HepG2 (cell line): ENCODE measurements around the gene KPNA4. TPM values are rescaled to one million over a fixed set of nuclear protein-coding genes. Genes with fewer than 3 reads are reported as not detected.
A peak's percentile ranks its signal among the peaks of the same experiment; 100 is the strongest.

Source experiments
- HMGXB4 ChIP-seq, 2 experiments: sonication (generic) in 1 of 2; formaldehyde crosslinking in 1 of 2; IDR thresholded peaks; 2 replicates each; pipeline versions ENCODE4 v1.4.0 to v1.6.1; 2018 to 2020; ENCODE audit warnings: missing genetic modification reagents in 2 of 2, borderline replicate concordance in 1 of 2, low read depth in 1 of 2, mild to moderate bottlenecking in 1 of 2, missing biosample characterization in 1 of 2
- IKZF1 ChIP-seq: fragments of 450-650 bp; IDR thresholded peaks from 2 replicates; pipeline ENCODE4 v1.7.1; 2016
- MATR3 ChIP-seq: sonication (generic); formaldehyde crosslinking; IDR thresholded peaks from 2 replicates; pipeline ENCODE4 v1.4.0; 2020; ENCODE audit warnings: missing genetic modification reagents
- RAD51 ChIP-seq: fragments of 450-650 bp; IDR thresholded peaks from 2 replicates; pipeline ENCODE4 v1.6.1; 2016; ENCODE audit warnings: borderline replicate concordance
- SMARCC2 ChIP-seq: fragments of 450-650 bp; IDR thresholded peaks from 2 replicates; pipeline ENCODE4 v1.6.1; 2017; ENCODE audit warnings: antibody characterized with exemption, mild to moderate bottlenecking
- SRSF9 ChIP-seq: fragments of 200-400 bp; formaldehyde crosslinking; IDR thresholded peaks from 2 replicates; pipeline ENCODE4 v1.6.1; 2018; ENCODE audit warnings: borderline replicate concordance, mild to moderate bottlenecking, low read depth, low read length; ENCODE audit not compliant: insufficient read depth, poor library complexity, severe bottlenecking
- TBX2 ChIP-seq: sonication (generic); formaldehyde crosslinking; IDR thresholded peaks from 2 replicates; pipeline ENCODE4 v1.5.0; 2020; ENCODE audit warnings: missing genetic modification reagents, mild to moderate bottlenecking, borderline replicate concordance
- TFAP4 ChIP-seq: sonication (generic); IDR thresholded peaks from 2 replicates; pipeline ENCODE4 v1.6.1; 2016; ENCODE audit warnings: low read depth, borderline replicate concordance
- ZC3H4 ChIP-seq: sonication (generic); formaldehyde crosslinking; IDR thresholded peaks from 2 replicates; pipeline ENCODE4 v1.4.0; 2020; ENCODE audit warnings: missing genetic modification reagents, borderline replicate concordance
- ZFP41 ChIP-seq: sonication (generic); formaldehyde crosslinking; IDR thresholded peaks from 2 replicates; pipeline ENCODE4 v1.4.0; 2020; ENCODE audit warnings: mild to moderate bottlenecking, missing genetic modification reagents, borderline replicate concordance
- ZNF251 ChIP-seq: sonication (generic); formaldehyde crosslinking; IDR thresholded peaks from 2 replicates; pipeline ENCODE4 v1.9.0; 2021; ENCODE audit warnings: mild to moderate bottlenecking, missing genetic modification reagents
- ZNF441 ChIP-seq: sonication (generic); formaldehyde crosslinking; IDR thresholded peaks from 2 replicates; pipeline ENCODE4 v1.7.0; 2021; ENCODE audit warnings: missing genetic modification reagents, borderline replicate concordance
- ZNF556 ChIP-seq: sonication (generic); formaldehyde crosslinking; IDR thresholded peaks from 2 replicates; pipeline ENCODE4 v1.4.0; 2020; ENCODE audit warnings: mild to moderate bottlenecking, missing genetic modification reagents, borderline replicate concordance
- ZNF687 ChIP-seq: sonication (generic); formaldehyde crosslinking; IDR thresholded peaks from 2 replicates; pipeline ENCODE4 v1.5.1; 2020; ENCODE audit warnings: mild to moderate bottlenecking, missing genetic modification reagents, moderate library complexity
- ZSCAN29 ChIP-seq: sonication (generic); formaldehyde crosslinking; conservative IDR thresholded peaks from 2 replicates; pipeline ENCODE4 v1.4.0; 2020; ENCODE audit warnings: mild to moderate bottlenecking, missing genetic modification reagents
- polyA plus RNA-seq, 8 experiments: library from polyadenylated mRNA; depleted of rRNA in 3 of 8; stranded (reverse) in 7 of 8; unstranded in 1 of 8; fragments of >200 nt; fragmentation: Illumina TruSeq in 4 of 8; extraction: Trizol in 4 of 8; gene quantifications; 2 replicates each; pipeline versions ENCODE4 v1.2.1 to v1.2.3, GENCODE V29; 2011 to 2016; ENCODE audit warnings: low read depth in 4 of 8, missing spikeins in 1 of 8, mixed read lengths in 1 of 8; ENCODE audit not compliant: insufficient read depth in 1 of 8
- total RNA-seq, 5 experiments: library from RNA; depleted of rRNA; stranded (reverse); fragments of >200 nt; fragmentation: Illumina TruSeq; extraction: Trizol; gene quantifications; 2 replicates each; pipeline ENCODE4 v1.2.3, GENCODE V29; 2016; ENCODE audit warnings: low read depth in 1 of 5
- TF ChIP-seq, protein P1 (sequence below): sonication (generic); formaldehyde crosslinking; conservative IDR thresholded peaks from 2 replicates; pipeline ENCODE4 v1.8.0; 2022; ENCODE audit warnings: mild to moderate bottlenecking, moderate library complexity, missing genetic modification reagents
- TF ChIP-seq, protein P2 (sequence below): IDR thresholded peaks from 2 replicates; pipeline ENCODE4 v1.4.0; 2020; ENCODE audit warnings: mild to moderate bottlenecking, missing genetic modification reagents

KPNA4 gene
- total and polyA plus RNA-seq, 2 of the 13 experiments (the other 11 are each of a cell fraction or from before 2014, with no cell fraction given), result 9.9 to 27.9 TPM

- TF ChIP-seq, protein P1, sequence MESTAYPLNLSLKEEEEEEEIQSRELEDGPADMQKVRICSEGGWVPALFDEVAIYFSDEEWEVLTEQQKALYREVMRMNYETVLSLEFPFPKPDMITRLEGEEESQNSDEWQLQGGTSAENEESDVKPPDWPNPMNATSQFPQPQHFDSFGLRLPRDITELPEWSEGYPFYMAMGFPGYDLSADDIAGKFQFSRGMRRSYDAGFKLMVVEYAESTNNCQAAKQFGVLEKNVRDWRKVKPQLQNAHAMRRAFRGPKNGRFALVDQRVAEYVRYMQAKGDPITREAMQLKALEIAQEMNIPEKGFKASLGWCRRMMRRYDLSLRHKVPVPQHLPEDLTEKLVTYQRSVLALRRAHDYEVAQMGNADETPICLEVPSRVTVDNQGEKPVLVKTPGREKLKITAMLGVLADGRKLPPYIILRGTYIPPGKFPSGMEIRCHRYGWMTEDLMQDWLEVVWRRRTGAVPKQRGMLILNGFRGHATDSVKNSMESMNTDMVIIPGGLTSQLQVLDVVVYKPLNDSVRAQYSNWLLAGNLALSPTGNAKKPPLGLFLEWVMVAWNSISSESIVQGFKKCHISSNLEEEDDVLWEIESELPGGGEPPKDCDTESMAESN (CRISPR knock-in tag), result peak; percentile 48; the same call in 1 of the 2 replicates
- TF ChIP-seq ZNF441 (CRISPR knock-in tag) (no peak), ZFP41 (CRISPR knock-in tag) (no peak), ZSCAN29 (CRISPR knock-in tag) (no peak), TFAP4 (no peak), SMARCC2 (no peak), ZNF251 (CRISPR knock-in tag) (no peak), RAD51 (no peak), TBX2 (CRISPR knock-in tag) (no peak), SRSF9 (no peak), ZC3H4 (CRISPR knock-in tag) (no peak), HMGXB4 (CRISPR knock-in tag; IDR thresholded peaks at IDR 0.05; ENCODE audit: borderline replicate concordance in 1 of 2, low read depth in 1 of 2) (no peak), ZNF687 (no peak), ZNF556 (no peak), MATR3 (CRISPR knock-in tag) (no peak), IKZF1 (no peak)
- TF ChIP-seq, protein P2, sequence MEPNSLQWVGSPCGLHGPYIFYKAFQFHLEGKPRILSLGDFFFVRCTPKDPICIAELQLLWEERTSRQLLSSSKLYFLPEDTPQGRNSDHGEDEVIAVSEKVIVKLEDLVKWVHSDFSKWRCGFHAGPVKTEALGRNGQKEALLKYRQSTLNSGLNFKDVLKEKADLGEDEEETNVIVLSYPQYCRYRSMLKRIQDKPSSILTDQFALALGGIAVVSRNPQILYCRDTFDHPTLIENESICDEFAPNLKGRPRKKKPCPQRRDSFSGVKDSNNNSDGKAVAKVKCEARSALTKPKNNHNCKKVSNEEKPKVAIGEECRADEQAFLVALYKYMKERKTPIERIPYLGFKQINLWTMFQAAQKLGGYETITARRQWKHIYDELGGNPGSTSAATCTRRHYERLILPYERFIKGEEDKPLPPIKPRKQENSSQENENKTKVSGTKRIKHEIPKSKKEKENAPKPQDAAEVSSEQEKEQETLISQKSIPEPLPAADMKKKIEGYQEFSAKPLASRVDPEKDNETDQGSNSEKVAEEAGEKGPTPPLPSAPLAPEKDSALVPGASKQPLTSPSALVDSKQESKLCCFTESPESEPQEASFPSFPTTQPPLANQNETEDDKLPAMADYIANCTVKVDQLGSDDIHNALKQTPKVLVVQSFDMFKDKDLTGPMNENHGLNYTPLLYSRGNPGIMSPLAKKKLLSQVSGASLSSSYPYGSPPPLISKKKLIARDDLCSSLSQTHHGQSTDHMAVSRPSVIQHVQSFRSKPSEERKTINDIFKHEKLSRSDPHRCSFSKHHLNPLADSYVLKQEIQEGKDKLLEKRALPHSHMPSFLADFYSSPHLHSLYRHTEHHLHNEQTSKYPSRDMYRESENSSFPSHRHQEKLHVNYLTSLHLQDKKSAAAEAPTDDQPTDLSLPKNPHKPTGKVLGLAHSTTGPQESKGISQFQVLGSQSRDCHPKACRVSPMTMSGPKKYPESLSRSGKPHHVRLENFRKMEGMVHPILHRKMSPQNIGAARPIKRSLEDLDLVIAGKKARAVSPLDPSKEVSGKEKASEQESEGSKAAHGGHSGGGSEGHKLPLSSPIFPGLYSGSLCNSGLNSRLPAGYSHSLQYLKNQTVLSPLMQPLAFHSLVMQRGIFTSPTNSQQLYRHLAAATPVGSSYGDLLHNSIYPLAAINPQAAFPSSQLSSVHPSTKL (CRISPR knock-in tag), result no peak
Measured at GRCh38 chr3:160564949-160565441, 376 bp downstream of the KPNA4 start (continued).
